Fibroblast of mammary gland (primary cell): Measurements from ENCODE around the gene MAP2K6.
A peak's percentile ranks its signal among the peaks of the same experiment; 100 is the strongest.

Experiments used
- DNase-seq: peaks from one replicate; pipeline ENCODE4 v3.0.0-alpha.2; 2010; ENCODE audit warnings: low read depth
- H3K4me3 ChIP-seq: 2 replicates; pipeline ENCODE4 v1.5.1; 2011; ENCODE audit warnings: low read depth, mild to moderate bottlenecking, low read length, moderate library complexity; ENCODE audit not compliant: control insufficient read depth
- TF ChIP-seq, protein P1 (sequence below): conservative IDR thresholded peaks from 2 replicates; pipeline ENCODE4 v1.5.1; 2011; ENCODE audit warnings: low read depth, low read length, inconsistent platforms; ENCODE audit not compliant: control insufficient read depth, insufficient read depth

MAP2K6 gene

DNA sequence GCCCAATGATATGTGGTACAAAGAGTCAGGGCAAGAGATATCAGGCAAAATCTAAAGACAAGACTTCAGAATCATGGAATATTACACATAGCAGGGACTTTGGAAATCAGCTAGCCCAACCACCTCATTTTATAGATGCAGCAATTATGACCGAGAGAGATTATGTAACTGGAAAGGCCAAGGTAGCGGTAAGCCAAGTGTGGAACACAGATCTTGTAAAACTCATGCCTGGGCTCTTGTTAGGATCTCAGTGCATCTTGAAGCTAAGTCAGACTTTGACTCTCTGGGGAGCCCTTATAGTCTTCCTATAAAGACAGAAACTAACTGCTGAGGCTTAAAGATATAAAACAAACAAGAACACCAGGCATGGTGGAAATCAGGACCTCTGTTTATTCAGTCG, 18.6 kb downstream of the MAP2K6 start:
- TF ChIP-seq, protein P1, sequence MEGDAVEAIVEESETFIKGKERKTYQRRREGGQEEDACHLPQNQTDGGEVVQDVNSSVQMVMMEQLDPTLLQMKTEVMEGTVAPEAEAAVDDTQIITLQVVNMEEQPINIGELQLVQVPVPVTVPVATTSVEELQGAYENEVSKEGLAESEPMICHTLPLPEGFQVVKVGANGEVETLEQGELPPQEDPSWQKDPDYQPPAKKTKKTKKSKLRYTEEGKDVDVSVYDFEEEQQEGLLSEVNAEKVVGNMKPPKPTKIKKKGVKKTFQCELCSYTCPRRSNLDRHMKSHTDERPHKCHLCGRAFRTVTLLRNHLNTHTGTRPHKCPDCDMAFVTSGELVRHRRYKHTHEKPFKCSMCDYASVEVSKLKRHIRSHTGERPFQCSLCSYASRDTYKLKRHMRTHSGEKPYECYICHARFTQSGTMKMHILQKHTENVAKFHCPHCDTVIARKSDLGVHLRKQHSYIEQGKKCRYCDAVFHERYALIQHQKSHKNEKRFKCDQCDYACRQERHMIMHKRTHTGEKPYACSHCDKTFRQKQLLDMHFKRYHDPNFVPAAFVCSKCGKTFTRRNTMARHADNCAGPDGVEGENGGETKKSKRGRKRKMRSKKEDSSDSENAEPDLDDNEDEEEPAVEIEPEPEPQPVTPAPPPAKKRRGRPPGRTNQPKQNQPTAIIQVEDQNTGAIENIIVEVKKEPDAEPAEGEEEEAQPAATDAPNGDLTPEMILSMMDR: no peak
- H3K4me3 ChIP-seq: no peak overlapping the region
- no peak for DNase-seq

DNA sequence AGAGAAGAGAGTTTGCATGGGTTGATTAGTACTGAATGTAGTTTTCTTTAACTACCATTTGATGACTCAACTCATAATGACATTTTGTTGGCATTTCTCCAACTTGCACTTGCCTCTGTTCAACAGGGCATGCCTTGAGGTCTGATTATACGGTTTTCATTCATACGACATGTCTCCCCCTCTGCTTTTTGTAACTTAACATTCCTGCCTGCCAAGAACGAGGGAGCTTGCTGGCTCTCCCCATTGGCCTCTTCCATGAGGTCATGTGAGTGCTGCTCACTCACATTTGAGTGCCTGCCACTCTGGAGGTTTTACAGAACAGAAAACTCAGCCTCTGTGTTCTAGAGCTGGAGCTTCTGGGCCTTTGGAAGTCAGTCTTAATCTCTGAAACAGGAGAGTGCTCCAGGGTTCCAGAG, 19.7 kb downstream of the MAP2K6 start:
- H3K4me3 ChIP-seq: no peak overlapping the region
- DNase-seq: peak; percentile 49
- TF ChIP-seq, protein P1: no peak

DNA sequence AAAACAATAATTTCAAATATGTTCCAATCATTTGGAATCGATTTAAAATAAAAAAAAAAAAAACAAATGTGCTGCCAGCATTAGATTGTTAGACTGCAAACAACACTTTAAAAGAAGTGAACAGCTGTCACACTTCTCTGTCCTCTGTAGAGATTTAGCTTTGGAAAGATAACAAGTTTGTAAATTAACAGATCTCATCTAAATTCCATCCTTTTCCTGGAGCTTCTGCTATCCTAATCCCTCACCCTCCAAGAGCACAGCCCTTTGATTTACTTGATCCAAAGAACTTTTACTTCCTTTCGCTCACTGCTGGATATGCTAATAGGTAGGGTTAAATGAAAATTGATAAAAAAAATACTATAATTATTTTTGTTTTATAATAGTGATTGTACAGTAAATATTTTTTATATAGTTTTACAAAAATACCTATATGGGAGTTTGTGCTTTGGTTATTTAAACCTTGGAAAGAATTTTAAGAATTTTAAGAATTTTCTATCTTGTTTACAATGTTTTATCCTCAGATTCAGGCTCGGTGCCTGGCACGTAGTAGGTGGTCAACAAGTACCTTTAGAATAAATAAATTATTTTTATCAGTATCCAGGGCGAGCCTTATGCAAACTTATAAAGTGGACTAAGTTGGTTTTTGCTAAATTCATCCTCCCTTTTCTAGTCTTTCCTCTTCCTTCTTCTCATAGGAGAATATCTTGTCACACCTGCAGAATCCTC, 21.6 kb downstream of the MAP2K6 start:
- DNase-seq: no peak
- no peak overlapping the region for H3K4me3 ChIP-seq
- TF ChIP-seq, protein P1: no peak

DNA sequence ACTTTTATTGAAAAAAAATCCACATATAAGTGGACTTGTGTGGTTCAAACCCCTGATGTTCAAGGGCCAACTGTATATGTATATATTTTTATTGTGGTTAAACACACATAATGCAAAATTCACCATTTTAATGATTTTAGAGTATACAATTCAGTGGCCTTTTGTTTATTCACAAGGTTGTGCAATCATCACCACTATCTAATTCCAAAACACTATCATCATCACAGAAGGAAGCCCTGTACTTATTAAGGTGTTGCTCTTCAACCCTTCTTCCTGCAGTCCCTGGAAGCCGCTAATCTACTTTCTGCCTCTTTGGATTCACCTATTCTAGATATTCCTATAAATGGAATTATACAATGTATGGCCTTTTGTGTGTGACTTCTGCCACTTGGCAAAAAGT, 23.0 kb downstream of the MAP2K6 start:
- TF ChIP-seq, protein P1: no peak
- no peak for DNase-seq
- no peak overlapping the region for H3K4me3 ChIP-seq

DNA sequence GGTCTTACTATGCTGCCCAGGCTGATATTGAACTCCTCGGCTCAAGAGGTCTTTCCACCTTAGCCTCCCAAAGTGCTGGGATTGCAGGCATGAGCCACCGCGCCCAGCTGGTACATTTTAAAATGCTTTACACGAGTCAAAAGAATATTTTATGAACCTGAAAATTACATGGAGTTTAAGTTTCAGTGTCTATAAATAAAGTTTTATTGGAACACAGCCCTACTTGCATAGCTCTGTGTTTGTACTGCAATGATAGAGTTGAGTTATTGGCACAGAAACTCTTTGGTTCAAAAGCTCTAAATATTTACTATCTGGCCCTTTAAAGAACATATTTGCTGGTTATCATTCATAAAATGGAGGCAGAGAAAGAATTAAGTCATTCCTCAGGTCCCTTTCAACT, 24.3 kb downstream of the MAP2K6 start:
- H3K4me3 ChIP-seq: no peak overlapping the region
- TF ChIP-seq, protein P1: no peak
- DNase-seq: no peak

DNA sequence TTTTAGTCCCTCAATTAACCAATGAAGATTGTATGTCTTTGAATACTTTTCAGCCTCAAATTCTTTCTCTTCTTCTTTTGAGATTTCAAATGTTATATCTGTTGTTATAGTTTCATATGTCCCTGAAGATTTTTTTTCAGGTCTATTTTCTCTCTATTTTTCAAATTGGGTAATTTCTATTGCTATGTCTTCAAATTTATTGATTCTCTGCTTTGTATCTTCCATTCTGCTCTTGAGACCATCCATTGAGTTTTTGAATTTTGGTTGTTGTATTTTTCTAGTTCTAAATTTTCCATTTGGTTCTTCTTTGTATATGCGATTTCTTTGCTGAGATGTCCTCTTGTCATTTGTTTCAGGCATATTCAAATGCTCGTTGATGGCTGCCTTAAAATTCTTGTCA, 26.7 kb downstream of the MAP2K6 start:
- DNase-seq: no peak
- H3K4me3 ChIP-seq: no peak overlapping the region
- TF ChIP-seq, protein P1: no peak

DNA sequence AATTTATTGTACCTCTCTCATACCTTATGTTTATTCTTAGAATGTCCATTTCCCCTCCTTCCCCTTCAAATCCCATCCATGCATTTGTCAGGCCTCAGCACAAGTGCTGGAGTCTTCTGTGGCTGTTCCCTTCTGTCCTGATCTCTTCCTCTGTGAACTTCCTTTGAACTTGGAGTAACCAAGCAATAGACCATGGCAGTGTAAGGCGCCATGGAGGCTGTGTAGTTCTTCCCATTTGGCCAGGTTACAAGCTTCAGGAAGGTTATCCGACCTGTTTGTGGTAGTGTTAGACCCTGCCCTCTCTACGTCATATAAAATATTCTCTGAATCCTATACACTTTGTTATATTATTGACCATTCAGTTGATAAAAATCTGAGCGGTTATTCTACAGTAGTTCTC, 28.6 kb downstream of the MAP2K6 start:
- H3K4me3 ChIP-seq: no peak overlapping the region
- DNase-seq: no peak
- TF ChIP-seq, protein P1: no peak
